AG09309 (cell line): ENCODE data around the gene NOX3.

Experiments used
- DNase-seq: peaks from one replicate; pipeline ENCODE4 v3.0.0-alpha.2; 2010; ENCODE audit warnings: low read depth
- H3K4me3 ChIP-seq: 2 replicates; pipeline ENCODE4 v1.5.1; 2011; ENCODE audit warnings: mild to moderate bottlenecking, low read depth, low read length, moderate library complexity; ENCODE audit not compliant: control insufficient read depth
- CTCF ChIP-seq: IDR thresholded peaks from 2 replicates; pipeline ENCODE4 v1.5.1; 2011; ENCODE audit warnings: mild to moderate bottlenecking, low read depth, low read length, inconsistent platforms; ENCODE audit not compliant: insufficient read depth, control insufficient read depth; ENCODE audit errors: missing control alignments

Gene NOX3

GRCh38 chr6:155434829-155435423 lies 20.7 kb downstream of the NOX3 start:
- H3K4me3 ChIP-seq: no peak overlapping the region
- DNase-seq: no peak
- no peak for TF ChIP-seq CTCF

GRCh38 chr6:155434096-155434495 lies 21.5 kb downstream of the NOX3 start:
- H3K4me3 ChIP-seq: no peak overlapping the region
- DNase-seq: no peak
- TF ChIP-seq CTCF: no peak

GRCh38 chr6:155432293-155432692 lies 23.3 kb downstream of the NOX3 start:
- DNase-seq: no peak
- no peak overlapping the region for H3K4me3 ChIP-seq
- no peak for TF ChIP-seq CTCF

- DNase-seq: no peak
- no peak overlapping the region for H3K4me3 ChIP-seq
- TF ChIP-seq CTCF: no peak
Observed at GRCh38 chr6:155429321-155429893, 26.2 kb downstream of the NOX3 start.

GRCh38 chr6:155426408-155426945 lies 29.2 kb downstream of the NOX3 start:
- no peak overlapping the region for H3K4me3 ChIP-seq
- no peak for DNase-seq
- no peak for TF ChIP-seq CTCF

- no peak for DNase-seq
- H3K4me3 ChIP-seq: no peak overlapping the region
- no peak for TF ChIP-seq CTCF
Observed at GRCh38 chr6:155424181-155424580, 31.5 kb downstream of the NOX3 start.

GRCh38 chr6:155422635-155423034 lies 33.0 kb downstream of the NOX3 start:
- no peak for DNase-seq
- TF ChIP-seq CTCF: no peak
- no peak overlapping the region for H3K4me3 ChIP-seq
